ENCODE measurements around the gene SHMT1. TPM values are rescaled to one million over a fixed set of nuclear protein-coding genes. Genes with fewer than 3 reads are reported as not detected.

SHMT1 gene
- total RNA-seq, 1 donor from 2014 or later: 30.5 TPM

GRCh38 chr17:18285296-18285695, 78.1 kb downstream of the SHMT1 start:
- H3K4me3 Mint-ChIP-seq: no peak overlapping the region
- peaks cover 26% of the 10 kb centered on the region for H3K36me3 Mint-ChIP-seq
- no peak for DNase-seq (ENCODE audit: extremely low spot score, unreplicated experiment)
- no peaks in the 10 kb centered on the region for H3K9me3 Mint-ChIP-seq
- H3K27me3 Mint-ChIP-seq: no peaks in the 10 kb centered on the region
- no peak for TF ChIP-seq CTCF (conservative IDR thresholded peaks at IDR 0.05)
- no peaks in the 10 kb centered on the region for H3K4me1 Mint-ChIP-seq (ENCODE audit: unreplicated experiment)
- H3K27ac Mint-ChIP-seq: no peak overlapping the region

GRCh38 chr17:18281788-18282187, 81.6 kb downstream of the SHMT1 start:
- Mint-ChIP-seq H3K36me3 (peaks cover 16% of the 10 kb centered on the region), H3K27ac (no peak overlapping the region), H3K27me3 (no peaks in the 10 kb centered on the region), H3K4me3 (no peak overlapping the region), H3K4me1 (ENCODE audit: unreplicated experiment) (no peaks in the 10 kb centered on the region), H3K9me3 (no peaks in the 10 kb centered on the region)
- no peak for DNase-seq (ENCODE audit: extremely low spot score, unreplicated experiment)
- no peak for TF ChIP-seq CTCF (conservative IDR thresholded peaks at IDR 0.05)

GRCh38 chr17:18280766-18281371, 82.5 kb downstream of the SHMT1 start:
- H3K36me3 Mint-ChIP-seq: peaks cover 12% of the 10 kb centered on the region
- H3K4me1 Mint-ChIP-seq (ENCODE audit: unreplicated experiment): no peaks in the 10 kb centered on the region
- H3K27ac Mint-ChIP-seq: no peak overlapping the region
- no peaks in the 10 kb centered on the region for H3K27me3 Mint-ChIP-seq
- H3K9me3 Mint-ChIP-seq: no peaks in the 10 kb centered on the region
- no peak for TF ChIP-seq CTCF (conservative IDR thresholded peaks at IDR 0.05)
- H3K4me3 Mint-ChIP-seq: no peak overlapping the region
- no peak for DNase-seq (ENCODE audit: extremely low spot score, unreplicated experiment)

- H3K4me3 Mint-ChIP-seq: no peak overlapping the region
Measured at GRCh38 chr17:18280249-18280648, 83.1 kb downstream of the SHMT1 start.

GRCh38 chr17:18278867-18279266, 84.5 kb downstream of the SHMT1 start:
- Mint-ChIP-seq H3K27me3 (no peaks in the 10 kb centered on the region), H3K36me3 (peaks cover 5% of the 10 kb centered on the region), H3K4me3 (no peak overlapping the region), H3K4me1 (ENCODE audit: unreplicated experiment) (no peaks in the 10 kb centered on the region), H3K27ac (no peak overlapping the region), H3K9me3 (no peaks in the 10 kb centered on the region)
- no peak for DNase-seq (ENCODE audit: extremely low spot score, unreplicated experiment)
- no peak for TF ChIP-seq CTCF (conservative IDR thresholded peaks at IDR 0.05)

More at GRCh38 chr17:18280249-18280648, 83.1 kb downstream of the SHMT1 start:
- no peak for TF ChIP-seq CTCF (conservative IDR thresholded peaks at IDR 0.05)
- Mint-ChIP-seq H3K9me3 (no peaks in the 10 kb centered on the region), H3K36me3 (peaks cover 12% of the 10 kb centered on the region), H3K27me3 (no peaks in the 10 kb centered on the region), H3K27ac (no peak overlapping the region), H3K4me1 (ENCODE audit: unreplicated experiment) (no peaks in the 10 kb centered on the region)
- DNase-seq (ENCODE audit: extremely low spot score, unreplicated experiment): no peak

Small RNAs within 50 kb of the gene (microRNA-seq; reads per million reads assigned to microRNA genes)
- not detected for gene MIR6778

Other genes with a start within 250 kb of the SHMT1 start
- gene ALKBH5, start 179.7 kb downstream of the SHMT1 start, total RNA-seq (ENCODE audit: low replicate concordance): 79.8 and 88.8 TPM in 2 replicates
- 35.1 and 61.2 TPM in 2 replicates for gene LLGL1, start 137.9 kb downstream of the SHMT1 start, total RNA-seq (ENCODE audit: low replicate concordance)
- gene FLII, start 104.8 kb downstream of the SHMT1 start, total RNA-seq (ENCODE audit: low replicate concordance): 248 and 320 TPM in 2 replicates
- gene MIEF2, start 102.9 kb downstream of the SHMT1 start, total RNA-seq (ENCODE audit: low replicate concordance): 17.9 and 31.2 TPM in 2 replicates
- 47.5 and 70.2 TPM in 2 replicates for gene TOP3A, start 48.6 kb downstream of the SHMT1 start, total RNA-seq (ENCODE audit: low replicate concordance)
- 20.2 and 26.6 TPM in 2 replicates for gene SMCR8, start 48.3 kb downstream of the SHMT1 start, total RNA-seq (ENCODE audit: low replicate concordance)
- gene EVPLL, start 14.2 kb upstream of the SHMT1 start, total RNA-seq (ENCODE audit: low replicate concordance): not detected in 2 replicates
- 0.31 and 0.63 TPM in 2 replicates for gene LGALS9C, start 113.2 kb upstream of the SHMT1 start, total RNA-seq (ENCODE audit: low replicate concordance)